Activated T-helper 17 cell treated with anti-CD3 and anti-CD28 coated beads, Interleukin-2, amount 50 U/mL, for 72 hours (primary cell): ENCODE measurements around the gene NUAK1. TPM values are rescaled to one million over a fixed set of nuclear protein-coding genes. Genes with fewer than 3 reads are reported as not detected.

Experiments
- ATAC-seq: fragments of 150-1000 bp; cut with Tn5 transposase; replicated peaks from 2 replicates; pipeline ENCODE4 v1.10.0; 2021; ENCODE audit warnings: mild to moderate bottlenecking, moderate library complexity
- H3K27ac Mint-ChIP-seq: one replicate; pipeline ENCODE4 v1.8.0; 2022; ENCODE audit warnings: mixed read lengths
- H3K27me3 Mint-ChIP-seq: one replicate; pipeline ENCODE4 v1.8.0; 2022; ENCODE audit warnings: mixed read lengths
- H3K36me3 Mint-ChIP-seq: one replicate; pipeline ENCODE4 v1.8.0; 2022; ENCODE audit warnings: low read depth, mild to moderate bottlenecking, mixed read lengths
- H3K4me1 Mint-ChIP-seq: one replicate; pipeline ENCODE4 v1.8.0; 2022; ENCODE audit warnings: mixed read lengths
- H3K4me3 Mint-ChIP-seq: one replicate; pipeline ENCODE4 v1.8.0; 2022; ENCODE audit warnings: mild to moderate bottlenecking, mixed read lengths
- H3K9me3 Mint-ChIP-seq: one replicate; pipeline ENCODE4 v1.8.0; 2022; ENCODE audit warnings: mixed read lengths
- total RNA-seq, 2 donors: library from RNA; stranded (reverse); gene quantifications; one replicate each; pipeline ENCODE4 v1.2.3, GENCODE V29; 2022

Gene NUAK1
- total RNA-seq, 2 donors from 2014 or later, result not detected

DNA sequence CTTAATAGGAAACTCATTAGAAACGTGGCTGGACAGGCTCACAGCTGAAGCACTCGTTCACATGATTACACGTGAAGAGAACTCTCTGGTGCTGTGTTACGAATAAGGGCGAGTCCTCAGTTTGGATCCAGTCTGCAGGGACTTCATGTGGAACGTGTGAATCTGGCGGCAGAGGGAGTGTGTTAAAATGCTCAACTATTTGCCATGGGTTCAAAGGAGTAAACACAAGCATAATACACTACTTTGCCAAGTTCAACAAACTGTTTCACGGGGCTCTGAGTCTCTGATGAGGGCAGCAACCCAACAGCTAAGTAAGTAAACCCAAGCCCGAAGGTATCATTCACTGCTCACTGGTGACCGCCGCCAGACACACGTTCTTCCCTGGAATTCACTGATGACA, 42.4 kb downstream of the NUAK1 start:
- Mint-ChIP-seq H3K27ac (no peak overlapping the region), H3K4me3 (no peak overlapping the region), H3K4me1 (no peaks in the 10 kb centered on the region), H3K9me3 (no peaks in the 10 kb centered on the region), H3K36me3 (no peaks in the 10 kb centered on the region), H3K27me3 (peaks cover 43% of the 10 kb centered on the region)
- ATAC-seq, result no peak

- H3K27ac Mint-ChIP-seq, result no peak overlapping the region
- no peaks in the 10 kb centered on the region for H3K36me3 Mint-ChIP-seq
- ATAC-seq, result no peak
- no peaks in the 10 kb centered on the region for H3K9me3 Mint-ChIP-seq
- H3K4me3 Mint-ChIP-seq, result no peak overlapping the region
- H3K4me1 Mint-ChIP-seq, result no peaks in the 10 kb centered on the region
- peaks cover 42% of the 10 kb centered on the region for H3K27me3 Mint-ChIP-seq
These were observed 44.5 kb downstream of the NUAK1 start for GRCh38 chr12:106094304-106094703.

DNA sequence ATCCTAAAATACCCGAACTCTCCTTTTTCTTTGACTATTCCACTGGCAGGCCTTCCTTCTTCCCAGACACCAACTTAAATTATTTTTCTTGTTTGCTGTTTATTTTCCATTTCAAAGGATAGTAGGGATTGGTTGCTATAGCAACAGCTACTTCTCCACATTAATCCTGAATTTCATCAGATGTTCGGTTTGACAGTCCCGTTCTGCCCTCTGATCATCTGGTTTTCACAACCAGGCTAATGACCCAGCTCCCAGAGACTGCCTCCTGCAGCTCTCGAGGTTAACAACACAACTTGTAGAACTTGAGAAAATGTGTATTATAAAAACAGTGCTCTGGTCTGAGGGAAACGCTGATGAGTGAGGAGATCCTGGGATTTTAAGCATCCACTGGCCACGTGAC, 45.5 kb downstream of the NUAK1 start:
- Mint-ChIP-seq H3K4me3 (no peak overlapping the region), H3K9me3 (no peaks in the 10 kb centered on the region), H3K27me3 (peaks cover 35% of the 10 kb centered on the region), H3K4me1 (no peaks in the 10 kb centered on the region), H3K27ac (no peak overlapping the region), H3K36me3 (no peaks in the 10 kb centered on the region)
- ATAC-seq, result no peak

DNA sequence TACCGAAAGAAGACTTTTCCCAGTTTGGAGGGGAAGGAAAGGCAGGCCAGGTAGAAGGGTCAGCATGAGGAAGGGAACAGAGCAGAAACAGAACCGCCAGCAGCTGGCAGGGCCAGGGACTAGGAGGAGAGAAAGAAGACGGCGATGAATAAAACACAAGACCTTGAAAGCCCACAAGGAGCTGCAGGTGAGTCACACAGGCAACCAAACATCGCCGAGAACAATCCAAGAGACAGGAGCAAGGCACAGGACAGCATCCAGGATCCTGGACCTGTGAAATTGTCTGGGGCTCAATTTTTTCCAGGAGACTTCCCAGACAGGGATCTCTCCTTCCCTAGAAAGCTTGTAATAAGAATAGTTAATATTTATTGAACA, 47.3 kb downstream of the NUAK1 start:
- Mint-ChIP-seq H3K36me3 (no peaks in the 10 kb centered on the region), H3K9me3 (no peaks in the 10 kb centered on the region), H3K27me3 (peaks cover 25% of the 10 kb centered on the region), H3K4me3 (no peak overlapping the region), H3K27ac (no peak overlapping the region), H3K4me1 (no peaks in the 10 kb centered on the region)
- ATAC-seq, result no peak

DNA sequence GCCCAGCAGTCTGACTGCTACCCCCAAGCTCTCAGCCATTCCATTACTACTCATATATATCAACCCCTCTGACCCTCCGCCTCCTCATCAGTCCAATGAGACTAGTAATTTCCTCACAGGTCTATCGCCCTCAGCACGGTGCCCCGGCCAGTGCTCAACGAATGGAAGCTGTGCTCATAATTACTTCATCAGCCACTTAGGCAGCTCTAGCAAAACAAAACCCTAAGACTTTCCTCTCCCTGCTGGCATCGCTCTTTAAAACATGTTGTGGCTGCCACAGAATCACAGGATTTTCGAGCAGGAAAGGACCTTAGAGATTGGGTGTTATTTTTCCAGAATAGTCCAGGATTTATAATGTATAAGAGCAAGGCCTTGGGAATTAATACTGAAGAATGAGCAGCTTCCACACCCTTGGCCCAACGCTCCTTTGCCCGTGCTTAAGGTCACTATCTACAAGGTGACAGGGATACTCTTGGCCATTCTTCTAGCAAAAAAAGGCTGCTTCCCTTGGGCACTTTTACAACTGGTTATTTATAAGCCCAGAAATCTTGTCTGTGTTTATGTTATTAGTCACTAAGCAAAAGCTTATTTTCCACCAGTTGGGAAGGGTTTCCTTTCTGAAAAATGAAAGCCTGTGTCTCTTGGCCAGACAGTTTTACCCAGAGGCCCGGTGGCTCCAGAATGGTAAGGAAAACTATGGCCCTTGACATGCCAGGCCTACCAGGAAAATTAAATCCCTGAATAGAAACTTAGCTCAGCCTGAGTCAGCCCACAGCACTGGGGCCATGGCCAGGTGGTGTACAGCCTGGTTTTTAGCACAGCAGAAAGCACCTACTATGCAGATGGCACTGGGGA, 47.9 kb downstream of the NUAK1 start:
- no peaks in the 10 kb centered on the region for H3K4me1 Mint-ChIP-seq
- no peak for ATAC-seq
- H3K36me3 Mint-ChIP-seq, result no peaks in the 10 kb centered on the region
- H3K4me3 Mint-ChIP-seq, result no peak overlapping the region
- H3K27me3 Mint-ChIP-seq, result peaks cover 25% of the 10 kb centered on the region
- no peaks in the 10 kb centered on the region for H3K9me3 Mint-ChIP-seq
- H3K27ac Mint-ChIP-seq, result no peak overlapping the region

GRCh38 chr12:106089935-106090334, 48.8 kb downstream of the NUAK1 start:
- Mint-ChIP-seq H3K4me1 (no peaks in the 10 kb centered on the region), H3K4me3 (no peak overlapping the region), H3K9me3 (no peaks in the 10 kb centered on the region), H3K27me3 (peaks cover 19% of the 10 kb centered on the region), H3K36me3 (no peaks in the 10 kb centered on the region), H3K27ac (no peak overlapping the region)
- ATAC-seq, result no peak

- no peak overlapping the region for H3K27ac Mint-ChIP-seq
- peaks cover 17% of the 10 kb centered on the region for H3K27me3 Mint-ChIP-seq
- no peaks in the 10 kb centered on the region for H3K9me3 Mint-ChIP-seq
- H3K36me3 Mint-ChIP-seq, result no peaks in the 10 kb centered on the region
- no peak overlapping the region for H3K4me3 Mint-ChIP-seq
- ATAC-seq, result no peak
- H3K4me1 Mint-ChIP-seq, result no peaks in the 10 kb centered on the region
These were observed 49.8 kb downstream of the NUAK1 start for GRCh38 chr12:106088811-106089485.

- Mint-ChIP-seq H3K36me3 (no peaks in the 10 kb centered on the region), H3K9me3 (no peaks in the 10 kb centered on the region), H3K4me3 (no peak overlapping the region), H3K27ac (no peak overlapping the region), H3K27me3 (peaks cover 19% of the 10 kb centered on the region), H3K4me1 (no peaks in the 10 kb centered on the region)
- ATAC-seq, result no peak
These were observed 50.4 kb downstream of the NUAK1 start for GRCh38 chr12:106088246-106088808.

GRCh38 chr12:106086696-106087095, 52.1 kb downstream of the NUAK1 start:
- no peaks in the 10 kb centered on the region for H3K4me1 Mint-ChIP-seq
- H3K27me3 Mint-ChIP-seq, result peaks cover 24% of the 10 kb centered on the region
- no peak overlapping the region for H3K27ac Mint-ChIP-seq
- ATAC-seq, result no peak
- no peak overlapping the region for H3K4me3 Mint-ChIP-seq
- H3K9me3 Mint-ChIP-seq, result no peaks in the 10 kb centered on the region
- H3K36me3 Mint-ChIP-seq, result no peaks in the 10 kb centered on the region

GRCh38 chr12:106085213-106085612, 53.5 kb downstream of the NUAK1 start:
- no peaks in the 10 kb centered on the region for H3K4me1 Mint-ChIP-seq
- H3K36me3 Mint-ChIP-seq, result no peaks in the 10 kb centered on the region
- no peak overlapping the region for H3K27ac Mint-ChIP-seq
- no peak for ATAC-seq
- H3K4me3 Mint-ChIP-seq, result no peak overlapping the region
- no peaks in the 10 kb centered on the region for H3K9me3 Mint-ChIP-seq
- peaks cover 23% of the 10 kb centered on the region for H3K27me3 Mint-ChIP-seq

DNA sequence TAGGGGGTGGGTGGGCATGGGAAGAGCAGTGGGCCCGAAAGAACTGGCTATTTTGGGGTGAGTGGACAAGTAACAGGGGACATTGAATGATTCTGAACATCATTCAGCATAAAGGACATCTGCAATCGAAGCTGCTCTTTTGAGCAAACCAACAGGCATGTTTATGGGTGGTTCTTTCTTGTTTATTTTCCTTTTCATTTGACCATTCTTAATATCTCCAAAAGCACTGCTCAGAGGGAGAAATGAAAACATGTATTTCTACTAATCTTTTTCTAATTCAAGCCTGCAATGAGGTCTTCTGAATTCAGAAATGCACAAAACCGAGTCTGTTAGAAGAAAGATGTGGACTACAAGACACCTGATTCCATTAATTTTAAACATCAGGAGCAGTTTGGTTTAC, 54.0 kb downstream of the NUAK1 start:
- H3K9me3 Mint-ChIP-seq, result no peaks in the 10 kb centered on the region
- peaks cover 23% of the 10 kb centered on the region for H3K27me3 Mint-ChIP-seq
- H3K4me3 Mint-ChIP-seq, result no peak overlapping the region
- H3K4me1 Mint-ChIP-seq, result no peaks in the 10 kb centered on the region
- no peak overlapping the region for H3K27ac Mint-ChIP-seq
- no peak for ATAC-seq
- no peaks in the 10 kb centered on the region for H3K36me3 Mint-ChIP-seq

- Mint-ChIP-seq H3K9me3 (no peaks in the 10 kb centered on the region), H3K4me1 (no peaks in the 10 kb centered on the region), H3K27me3 (peaks cover 27% of the 10 kb centered on the region), H3K36me3 (no peaks in the 10 kb centered on the region), H3K27ac (no peak overlapping the region), H3K4me3 (no peak overlapping the region)
- ATAC-seq, result no peak
These were observed 54.6 kb downstream of the NUAK1 start for GRCh38 chr12:106084014-106084671.

- Mint-ChIP-seq H3K36me3 (no peaks in the 10 kb centered on the region), H3K4me3 (no peak overlapping the region), H3K27me3 (peaks cover 32% of the 10 kb centered on the region), H3K9me3 (no peaks in the 10 kb centered on the region), H3K27ac (no peak overlapping the region), H3K4me1 (no peaks in the 10 kb centered on the region)
- ATAC-seq, result no peak
These were observed 56.3 kb downstream of the NUAK1 start for GRCh38 chr12:106082216-106083175.

GRCh38 chr12:106081606-106082005, 57.1 kb downstream of the NUAK1 start:
- Mint-ChIP-seq H3K27me3 (peaks cover 33% of the 10 kb centered on the region), H3K4me1 (no peaks in the 10 kb centered on the region), H3K27ac (no peak overlapping the region), H3K36me3 (no peaks in the 10 kb centered on the region), H3K4me3 (no peak overlapping the region), H3K9me3 (no peaks in the 10 kb centered on the region)
- ATAC-seq, result no peak
